ENCODE data around the gene MDM2. TPM values are rescaled to one million over a fixed set of nuclear protein-coding genes. Genes with fewer than 3 reads are reported as not detected.

The MDM2 gene
- total RNA-seq, 2 donors from 2014 or later: 54.1 to 93.4 TPM

- 49 to 67% methylated on average over 4 of the region's 4 CpGs for WGBS, 2 donors
- DNase-seq (no peak), ATAC-seq (no peak)
Observed at GRCh38 chr12:68850390-68850789, 42.4 kb downstream of the MDM2 start.

GRCh38 chr12:68851592-68852306 lies 43.8 kb downstream of the MDM2 start:
- DNase-seq: no peak
- Histone ChIP-seq H3K27ac (no peak overlapping the region), H3K4me3 (no peak overlapping the region), H3K4me1 (no peaks in the 10 kb centered on the region), H3K27me3 (no peaks in the 10 kb centered on the region), H3K36me3 (replicated peaks in 1 of 2; ENCODE audit: insufficient read depth in 1 of 2, low read depth in 2 of 2) (no peaks in the 10 kb centered on the region), H3K9me3 (no peaks in the 10 kb centered on the region)
- TF ChIP-seq, protein P1, sequence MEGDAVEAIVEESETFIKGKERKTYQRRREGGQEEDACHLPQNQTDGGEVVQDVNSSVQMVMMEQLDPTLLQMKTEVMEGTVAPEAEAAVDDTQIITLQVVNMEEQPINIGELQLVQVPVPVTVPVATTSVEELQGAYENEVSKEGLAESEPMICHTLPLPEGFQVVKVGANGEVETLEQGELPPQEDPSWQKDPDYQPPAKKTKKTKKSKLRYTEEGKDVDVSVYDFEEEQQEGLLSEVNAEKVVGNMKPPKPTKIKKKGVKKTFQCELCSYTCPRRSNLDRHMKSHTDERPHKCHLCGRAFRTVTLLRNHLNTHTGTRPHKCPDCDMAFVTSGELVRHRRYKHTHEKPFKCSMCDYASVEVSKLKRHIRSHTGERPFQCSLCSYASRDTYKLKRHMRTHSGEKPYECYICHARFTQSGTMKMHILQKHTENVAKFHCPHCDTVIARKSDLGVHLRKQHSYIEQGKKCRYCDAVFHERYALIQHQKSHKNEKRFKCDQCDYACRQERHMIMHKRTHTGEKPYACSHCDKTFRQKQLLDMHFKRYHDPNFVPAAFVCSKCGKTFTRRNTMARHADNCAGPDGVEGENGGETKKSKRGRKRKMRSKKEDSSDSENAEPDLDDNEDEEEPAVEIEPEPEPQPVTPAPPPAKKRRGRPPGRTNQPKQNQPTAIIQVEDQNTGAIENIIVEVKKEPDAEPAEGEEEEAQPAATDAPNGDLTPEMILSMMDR (IDR thresholded peaks at IDR 0.05): no peak
- TF ChIP-seq POLR2A (IDR thresholded peaks at IDR 0.05): no peak
- intact Hi-C loops (cut with DNase I): no loop called here
- no peak for ATAC-seq
- 86 to 91% methylated on average over 2 of the region's 2 CpGs for WGBS, 2 donors

More at GRCh38 chr12:68850390-68850789, 42.4 kb downstream of the MDM2 start:
- intact Hi-C loops (cut with DNase I): no loop called here
- Histone ChIP-seq H3K9me3 (no peaks in the 10 kb centered on the region), H3K36me3 (replicated peaks in 1 of 2; ENCODE audit: insufficient read depth in 1 of 2, low read depth in 2 of 2) (no peaks in the 10 kb centered on the region), H3K4me1 (no peaks in the 10 kb centered on the region), H3K4me3 (no peak overlapping the region), H3K27me3 (no peaks in the 10 kb centered on the region), H3K27ac (no peak overlapping the region)
- TF ChIP-seq, protein P1 (IDR thresholded peaks at IDR 0.05): no peak
- TF ChIP-seq POLR2A (IDR thresholded peaks at IDR 0.05): no peak

DNA sequence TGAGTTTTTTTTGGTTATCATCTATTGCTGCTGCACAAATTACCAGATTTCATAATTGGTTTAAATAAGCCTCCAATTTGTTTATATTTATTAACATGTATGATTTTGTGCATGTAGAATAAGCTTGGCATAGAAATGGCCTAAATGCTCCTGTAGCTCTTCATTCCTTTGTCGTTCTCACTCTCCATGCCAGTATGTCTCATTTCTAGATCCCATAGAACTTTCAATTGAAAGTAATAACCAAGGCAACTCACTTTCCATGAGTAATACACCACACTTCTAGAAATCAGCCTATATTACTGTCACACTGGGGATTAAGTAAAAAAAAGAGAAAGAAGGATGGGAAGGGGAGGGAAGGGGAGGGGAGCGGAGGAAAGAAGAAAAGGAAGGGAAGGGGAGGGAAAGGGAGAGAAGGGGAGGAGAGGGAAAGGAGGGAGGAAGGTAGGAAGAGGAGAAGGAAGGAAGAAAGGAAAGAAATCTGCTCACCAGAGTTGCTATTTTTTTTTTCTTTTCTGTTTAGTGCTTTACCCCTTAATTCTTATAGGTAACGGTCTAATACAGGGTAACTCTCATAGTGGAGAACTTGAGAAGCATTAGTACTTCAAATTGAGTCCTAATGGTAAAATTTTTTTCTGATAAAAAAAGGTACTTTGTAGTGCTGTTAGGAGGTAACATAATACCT lies 45.6 kb downstream of the MDM2 start:
- no peaks in the 10 kb centered on the region for H3K4me1 ChIP-seq
- intact Hi-C loops (cut with DNase I): no loop called here
- TF ChIP-seq, protein P1 (IDR thresholded peaks at IDR 0.05): no peak
- no peak for TF ChIP-seq POLR2A (IDR thresholded peaks at IDR 0.05)
- ATAC-seq (no peak), DNase-seq (no peak)
- no peaks in the 10 kb centered on the region for H3K36me3 ChIP-seq (replicated peaks in 1 of 2; ENCODE audit: insufficient read depth in 1 of 2, low read depth in 2 of 2)
- WGBS, 2 donors: 90 to 93% methylated on average over 3 of the region's 3 CpGs
- no peak overlapping the region for H3K4me3 ChIP-seq
- no peaks in the 10 kb centered on the region for H3K27me3 ChIP-seq
- no peaks in the 10 kb centered on the region for H3K9me3 ChIP-seq
- H3K27ac ChIP-seq: no peak overlapping the region

- Histone ChIP-seq H3K27me3 (no peaks in the 10 kb centered on the region), H3K9me3 (no peaks in the 10 kb centered on the region), H3K27ac (no peak overlapping the region), H3K4me1 (no peaks in the 10 kb centered on the region), H3K36me3 (replicated peaks in 1 of 2; ENCODE audit: insufficient read depth in 1 of 2, low read depth in 2 of 2) (no peaks in the 10 kb centered on the region), H3K4me3 (no peak overlapping the region)
- intact Hi-C loops (cut with DNase I): no loop called here
- no peak for TF ChIP-seq POLR2A (IDR thresholded peaks at IDR 0.05)
- TF ChIP-seq, protein P1 (IDR thresholded peaks at IDR 0.05): no peak
- no peak for ATAC-seq
- no peak for DNase-seq
- 94 to 96% methylated on average over 2 of the region's 2 CpGs for WGBS, 2 donors
Observed at GRCh38 chr12:68854078-68854468, 46.1 kb downstream of the MDM2 start.
